Hematopoietic multipotent progenitor cell treated with erythropoietin and hydrocortisone succinate and interleukin-3 and kit ligand, for 8 days (in vitro differentiated cells): Measurements from ENCODE around the gene CAPN14.

Experiments used
- DNase-seq: peaks from one replicate; pipeline ENCODE4 v3.0.0-alpha.2; 2015

Gene CAPN14

GRCh38 chr2:31240381-31241365 lies 23.4 kb upstream of the CAPN14 start:
- no peak for DNase-seq

- no peak for DNase-seq
Observed at GRCh38 chr2:31239593-31240177, 22.4 kb upstream of the CAPN14 start.

- DNase-seq: no peak
Observed at GRCh38 chr2:31238906-31239592, 21.7 kb upstream of the CAPN14 start.

DNA sequence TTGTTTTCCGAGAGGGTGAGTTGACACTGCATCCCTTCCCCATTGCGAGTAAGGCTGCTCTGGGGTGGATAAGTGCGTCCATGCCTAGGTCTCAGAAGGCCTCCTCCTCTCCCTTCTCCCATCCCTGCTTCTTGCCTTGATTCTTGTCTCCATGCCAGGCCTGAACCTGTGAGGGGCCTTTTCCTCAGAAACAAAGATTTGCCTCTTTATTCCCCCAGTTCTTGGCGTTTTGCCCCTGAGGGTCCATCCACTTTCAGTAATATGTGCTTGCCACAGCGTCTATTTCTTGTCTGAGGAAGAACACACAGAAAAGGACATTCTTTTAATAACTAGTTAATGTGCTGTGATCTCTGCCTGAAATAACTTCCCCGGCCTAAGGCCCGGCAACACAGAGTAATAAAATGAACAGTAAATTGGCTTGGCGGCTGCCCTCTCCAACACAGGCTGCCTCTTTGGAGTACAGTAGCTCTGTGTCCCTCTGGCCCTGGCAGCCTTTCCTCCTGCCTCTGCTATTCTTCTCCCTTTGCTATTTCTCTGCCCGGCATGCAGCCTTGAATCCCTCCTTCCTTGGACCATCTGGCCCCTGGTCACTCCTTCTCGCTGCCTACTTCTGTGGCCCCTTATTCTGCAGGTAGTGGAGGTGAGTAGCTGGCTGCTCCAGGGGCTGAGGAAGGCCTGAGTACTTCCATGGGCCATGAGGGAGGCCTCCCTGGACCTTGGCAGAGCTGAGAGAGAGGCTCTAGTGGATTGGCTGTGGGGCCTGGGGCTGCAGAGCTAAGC lies 21.0 kb upstream of the CAPN14 start:
- no peak for DNase-seq

- no peak for DNase-seq
Observed at GRCh38 chr2:31237348-31238017, 20.2 kb upstream of the CAPN14 start.

DNA sequence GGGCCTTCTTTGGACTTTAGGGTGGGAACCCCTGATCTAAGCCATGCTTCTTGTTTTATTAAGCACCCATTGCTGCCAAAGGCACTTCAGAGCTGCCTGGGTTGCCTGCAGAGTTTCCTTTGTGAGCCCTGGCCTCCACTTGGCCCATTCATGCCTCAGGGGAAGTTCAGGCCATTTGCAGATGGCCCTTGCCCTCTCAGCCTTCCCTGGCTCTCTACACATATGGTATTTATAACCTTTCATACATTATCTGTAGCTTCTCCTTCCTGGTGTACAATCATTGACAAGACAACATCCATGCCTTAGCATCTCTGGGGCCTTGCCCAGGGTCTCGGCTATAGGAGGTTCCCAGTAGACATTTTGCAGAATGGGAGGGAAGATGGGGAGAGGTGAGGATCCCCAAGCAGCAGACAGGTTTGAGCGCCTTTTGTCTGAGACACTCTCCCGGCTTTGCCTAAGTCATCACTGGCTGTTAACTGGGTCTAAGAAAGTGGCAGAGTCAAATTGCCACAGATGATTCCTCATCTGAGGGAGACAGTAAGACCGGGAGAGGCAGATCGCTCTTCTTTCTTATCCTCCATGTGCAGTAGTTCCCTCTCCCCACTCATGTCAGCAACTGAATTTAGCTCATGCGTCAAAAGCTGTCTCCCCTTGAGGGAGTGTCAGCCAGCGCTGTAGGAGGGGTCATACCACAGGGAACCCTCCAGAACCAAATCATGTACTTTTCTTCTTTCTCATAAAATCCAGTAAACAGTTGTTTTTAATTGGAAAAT lies 19.3 kb upstream of the CAPN14 start:
- DNase-seq: no peak

- peak; percentile 77 for DNase-seq
Observed at GRCh38 chr2:31235504-31235902, 18.2 kb upstream of the CAPN14 start.

DNA sequence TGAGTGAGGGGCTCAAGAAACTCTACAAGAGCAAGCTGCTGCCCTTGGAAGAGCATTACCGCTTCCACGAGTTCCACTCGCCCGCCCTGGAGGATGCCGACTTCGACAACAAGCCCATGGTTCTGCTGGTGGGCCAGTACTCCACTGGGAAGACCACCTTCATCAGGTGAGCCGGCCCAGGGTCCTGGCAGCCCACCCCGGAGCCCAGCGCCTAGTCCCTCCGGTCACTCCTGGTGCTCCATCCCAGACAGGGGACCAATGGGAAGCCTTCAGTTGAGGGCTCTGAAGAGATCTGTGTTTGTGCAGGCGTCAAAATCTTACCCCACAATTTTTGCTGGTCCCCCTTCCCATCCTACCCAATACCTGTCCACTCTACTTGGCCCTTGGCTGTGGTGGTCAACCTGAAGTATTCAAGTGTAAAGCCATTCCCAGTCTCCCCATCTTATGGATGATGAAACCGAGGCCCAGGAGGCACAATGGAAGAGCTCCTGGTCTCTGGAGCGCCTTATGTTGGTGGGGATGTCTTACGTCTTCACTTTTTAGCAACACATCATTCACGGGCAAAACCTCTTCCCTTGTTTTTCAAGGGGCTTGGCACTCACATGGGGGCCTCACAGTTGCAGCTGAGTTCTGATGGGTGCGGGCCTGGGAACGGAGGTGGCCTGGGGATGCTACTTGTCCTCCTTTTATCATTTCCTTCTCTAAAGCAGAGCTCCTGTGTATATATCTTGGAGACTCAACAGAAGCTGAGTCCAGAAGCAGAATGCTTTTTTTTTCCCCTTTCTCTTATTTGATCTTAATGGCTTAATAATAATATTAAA lies 17.6 kb upstream of the CAPN14 start:
- no peak for DNase-seq

- DNase-seq: peak; percentile 78
Observed at GRCh38 chr2:31233741-31234682, 16.7 kb upstream of the CAPN14 start, which contains the start of gene EHD3. Gene EHD3, plus strand, starts transcription at chr2:31234152. Its CDS starts 470 bp downstream, at chr2:31234622.

DNA sequence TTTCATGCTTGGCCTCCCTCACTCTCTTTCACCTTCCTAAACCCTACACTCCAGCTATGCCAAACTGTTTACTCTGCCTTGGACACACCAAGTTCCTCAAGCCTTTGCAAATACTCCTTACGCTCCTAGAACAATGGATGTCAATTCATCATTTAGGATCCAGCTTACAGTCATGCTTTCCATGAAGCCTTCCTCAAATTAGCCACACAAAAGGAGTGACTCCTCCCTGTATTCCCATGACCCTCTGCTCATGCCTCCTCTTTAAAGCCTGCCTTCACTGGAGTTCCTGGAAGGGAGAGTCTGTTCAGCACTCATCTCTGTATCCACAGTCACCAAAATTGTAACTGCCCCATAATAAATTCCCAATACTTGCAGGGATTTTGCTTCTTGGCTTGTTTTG lies 15.9 kb upstream of the CAPN14 start:
- DNase-seq: no peak

GRCh38 chr2:31232586-31232985 lies 15.3 kb upstream of the CAPN14 start:
- DNase-seq: no peak

DNA sequence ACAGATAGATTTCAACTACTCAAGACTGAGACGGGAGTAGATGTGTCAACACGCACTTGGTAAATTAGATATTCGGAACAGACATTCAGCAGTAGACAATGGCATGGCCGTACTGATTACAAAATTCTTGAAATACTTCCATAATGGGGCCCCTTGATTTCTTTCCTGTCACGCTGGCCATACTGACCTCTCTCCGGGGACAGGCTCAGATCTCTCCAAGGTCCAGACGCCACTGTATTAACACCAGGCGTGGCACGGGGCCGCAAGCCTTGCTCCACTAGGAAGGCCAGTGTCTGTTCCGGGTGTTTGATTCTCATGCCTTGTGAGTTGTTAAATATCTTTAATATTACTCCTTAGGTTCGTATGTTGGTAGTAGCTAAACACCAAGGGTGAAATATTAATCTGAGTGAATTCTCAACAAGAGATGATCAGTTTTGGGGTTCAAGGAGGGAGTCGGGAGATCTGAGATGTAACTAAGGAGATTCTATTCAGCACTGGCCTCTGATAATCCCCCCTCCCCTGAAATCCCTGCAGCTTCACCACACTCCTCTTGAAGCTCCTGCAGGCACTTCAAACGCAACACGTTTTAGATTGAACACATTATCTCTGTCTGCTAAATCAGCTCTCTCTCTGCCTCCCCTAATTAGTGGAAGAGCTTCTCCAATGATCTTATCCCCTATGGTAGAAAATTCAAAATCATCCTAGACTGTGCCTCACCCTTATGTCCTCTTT lies 14.4 kb upstream of the CAPN14 start:
- DNase-seq: no peak

DNA sequence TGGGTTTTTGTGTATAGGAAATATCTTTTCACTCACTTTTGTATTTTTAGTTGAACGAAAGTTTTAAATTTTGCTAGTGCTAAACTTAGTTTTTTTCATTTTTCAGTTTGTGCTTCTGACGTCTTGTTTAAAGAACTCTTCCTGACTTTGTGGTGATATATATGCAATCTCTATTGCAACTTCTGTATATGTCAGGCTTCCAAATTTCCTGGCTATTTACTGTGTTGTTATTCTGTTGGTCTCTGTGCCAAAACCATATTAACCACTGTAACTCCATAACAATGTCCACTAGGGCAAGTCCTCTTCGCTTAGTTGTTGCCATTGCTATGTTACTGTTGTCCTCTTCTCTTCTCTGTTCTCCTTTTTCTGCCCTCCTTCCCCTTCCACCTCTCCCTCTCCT lies 13.4 kb upstream of the CAPN14 start:
- DNase-seq: no peak

- no peak for DNase-seq
Observed at GRCh38 chr2:31228717-31229116, 11.4 kb upstream of the CAPN14 start.

- no peak for DNase-seq
Observed at GRCh38 chr2:31227711-31228125, 10.4 kb upstream of the CAPN14 start.

GRCh38 chr2:31227110-31227509 lies 9.8 kb upstream of the CAPN14 start:
- DNase-seq: no peak

DNA sequence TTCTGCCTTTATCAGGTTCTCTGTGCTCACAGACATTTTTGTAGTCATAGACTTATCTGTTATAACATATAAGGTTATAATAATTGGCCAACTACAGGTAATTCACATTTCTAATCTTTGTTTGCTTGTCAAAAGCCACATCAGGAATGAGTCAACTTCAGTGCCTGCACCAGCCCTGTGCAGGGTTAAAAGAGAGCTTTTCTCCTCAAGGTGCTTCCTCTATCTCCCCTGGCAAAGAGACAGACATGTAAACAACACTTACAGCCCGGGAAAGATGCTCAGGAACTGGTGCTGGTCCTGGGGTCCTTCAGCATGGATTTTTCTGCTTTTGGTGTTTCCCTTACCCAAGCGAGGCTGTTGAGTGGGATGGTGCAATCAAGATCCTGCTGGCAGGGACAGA lies 9.0 kb upstream of the CAPN14 start:
- no peak for DNase-seq

DNA sequence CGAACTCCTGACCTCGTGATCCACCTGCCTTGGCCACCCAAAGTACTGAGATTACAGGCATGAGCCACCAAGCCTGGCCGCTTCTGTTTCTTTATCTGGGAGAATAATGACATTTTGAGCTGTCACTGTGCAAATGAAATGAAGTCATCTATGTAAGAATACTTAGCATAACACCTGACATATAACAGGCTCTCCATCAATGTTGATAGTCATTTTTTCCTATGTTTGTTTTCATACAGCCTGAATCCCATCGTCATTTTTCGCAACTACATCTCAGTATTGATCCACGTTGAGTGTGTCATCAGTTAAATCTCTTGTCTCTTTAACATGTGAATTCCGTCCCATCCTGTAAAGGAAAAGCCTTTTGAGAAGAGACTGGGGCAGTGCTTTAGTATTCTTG lies 6.4 kb upstream of the CAPN14 start:
- no peak for DNase-seq

DNA sequence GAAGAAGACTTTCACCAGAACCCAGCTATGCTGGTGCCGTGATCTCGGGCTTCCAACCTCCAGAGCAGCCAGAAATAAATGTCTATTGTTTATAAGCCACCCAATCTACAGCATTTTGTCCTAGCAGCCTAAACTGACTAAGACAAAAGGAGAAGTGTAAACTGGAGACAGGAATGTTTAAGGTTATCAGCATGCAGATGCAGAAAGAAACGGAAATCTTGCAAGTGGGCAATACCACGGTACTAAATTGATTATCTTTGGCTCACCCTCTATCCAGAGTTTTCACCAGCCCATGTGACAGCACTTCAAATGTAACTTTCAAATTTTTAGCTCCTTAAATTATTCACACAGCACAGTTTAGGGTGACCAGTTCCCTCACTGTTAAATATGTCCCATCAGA lies 5.7 kb upstream of the CAPN14 start:
- DNase-seq: peak; percentile 21
